HepG2 (cell line): ENCODE measurements around the gene NCMAP. TPM values are rescaled to one million over a fixed set of nuclear protein-coding genes. Genes with fewer than 3 reads are reported as not detected.

Experiments
- ASH2L ChIP-seq: fragments of 300-600, 200-600 bp; sonication (generic); IDR thresholded peaks from 2 replicates; pipeline ENCODE4 v1.7.0; 2017; ENCODE audit warnings: low read depth, mild to moderate bottlenecking, moderate library complexity, mixed read lengths, low read length; ENCODE audit not compliant: insufficient read length
- BHLHE40 ChIP-seq: IDR thresholded peaks from 2 replicates; pipeline ENCODE4 v1.6.1; 2011; ENCODE audit warnings: low read length, improper control_type of control experiment
- HDAC1 ChIP-seq: sonication (generic); formaldehyde crosslinking; IDR thresholded peaks from 2 replicates; pipeline ENCODE4 v1.5.1; 2020; ENCODE audit warnings: mild to moderate bottlenecking, missing genetic modification reagents
- IKZF5 ChIP-seq: IDR thresholded peaks from 2 replicates; pipeline ENCODE4 v1.6.1; 2018; ENCODE audit warnings: missing genetic modification reagents, mild to moderate bottlenecking, missing compliant biosample characterization
- JDP2 ChIP-seq: sonication (generic); formaldehyde crosslinking; IDR thresholded peaks from 2 replicates; pipeline ENCODE4 v1.8.1; 2022; ENCODE audit warnings: missing genetic modification reagents, borderline replicate concordance
- MEIS2 ChIP-seq: sonication (generic); formaldehyde crosslinking; IDR thresholded peaks from 2 replicates; pipeline ENCODE4 v1.9.0; 2021; ENCODE audit warnings: mild to moderate bottlenecking, missing genetic modification reagents
- NKX3-1 ChIP-seq: sonication (generic); formaldehyde crosslinking; IDR thresholded peaks from 2 replicates; pipeline ENCODE4 v1.5.0; 2020; ENCODE audit warnings: missing genetic modification reagents
- ONECUT2 ChIP-seq: sonication (generic); formaldehyde crosslinking; IDR thresholded peaks from 2 replicates; pipeline ENCODE4 v1.4.0; 2020; ENCODE audit warnings: missing genetic modification reagents
- SMAD1 ChIP-seq: sonication (generic); formaldehyde crosslinking; IDR thresholded peaks from 2 replicates; pipeline ENCODE4 v1.4.0; 2020; ENCODE audit warnings: missing genetic modification reagents, low read depth, mild to moderate bottlenecking, borderline replicate concordance
- ZNF431 ChIP-seq: sonication (generic); formaldehyde crosslinking; IDR thresholded peaks from 2 replicates; pipeline ENCODE4 v1.9.0; 2022; ENCODE audit warnings: missing genetic modification reagents, low read depth, mild to moderate bottlenecking, borderline replicate concordance
- ZNF557 ChIP-seq: sonication (generic); formaldehyde crosslinking; IDR thresholded peaks from 2 replicates; pipeline ENCODE4 v1.4.0; 2020; ENCODE audit warnings: missing genetic modification reagents
- ZNF609 ChIP-seq: sonication (generic); formaldehyde crosslinking; IDR thresholded peaks from 2 replicates; pipeline ENCODE4 v1.4.0; 2020; ENCODE audit warnings: mild to moderate bottlenecking, missing genetic modification reagents, borderline replicate concordance
- ZSCAN21 ChIP-seq: sonication (generic); formaldehyde crosslinking; IDR thresholded peaks from 2 replicates; pipeline ENCODE4 v1.8.0; 2022; ENCODE audit warnings: mild to moderate bottlenecking, missing genetic modification reagents, moderate library complexity, borderline replicate concordance
- polyA plus RNA-seq, 8 experiments: library from polyadenylated mRNA; depleted of rRNA in 3 of 8; stranded (reverse) in 7 of 8; unstranded in 1 of 8; fragments of >200 nt; fragmentation: Illumina TruSeq in 4 of 8; extraction: Trizol in 4 of 8; gene quantifications; 2 replicates each; pipeline versions ENCODE4 v1.2.1 to v1.2.3, GENCODE V29; 2011 to 2016; ENCODE audit warnings: low read depth in 4 of 8, missing spikeins in 1 of 8, mixed read lengths in 1 of 8; ENCODE audit not compliant: insufficient read depth in 1 of 8
- total RNA-seq, 5 experiments: library from RNA; depleted of rRNA; stranded (reverse); fragments of >200 nt; fragmentation: Illumina TruSeq; extraction: Trizol; gene quantifications; 2 replicates each; pipeline ENCODE4 v1.2.3, GENCODE V29; 2016; ENCODE audit warnings: low read depth in 1 of 5
- TF ChIP-seq, protein P1 (sequence below): sonication (generic); formaldehyde crosslinking; IDR thresholded peaks from 2 replicates; pipeline ENCODE4 v1.5.0; 2020; ENCODE audit warnings: missing genetic modification reagents
- TF ChIP-seq, protein P2 (sequence below): sonication (generic); formaldehyde crosslinking; IDR thresholded peaks from 2 replicates; pipeline ENCODE4 v1.4.0; 2020; ENCODE audit warnings: mild to moderate bottlenecking, missing genetic modification reagents

Gene NCMAP
- total and polyA plus RNA-seq, 2 of the 13 experiments (the other 11 are each of a cell fraction or from before 2014, with no cell fraction given): 2.7 to 20.0 TPM

DNA sequence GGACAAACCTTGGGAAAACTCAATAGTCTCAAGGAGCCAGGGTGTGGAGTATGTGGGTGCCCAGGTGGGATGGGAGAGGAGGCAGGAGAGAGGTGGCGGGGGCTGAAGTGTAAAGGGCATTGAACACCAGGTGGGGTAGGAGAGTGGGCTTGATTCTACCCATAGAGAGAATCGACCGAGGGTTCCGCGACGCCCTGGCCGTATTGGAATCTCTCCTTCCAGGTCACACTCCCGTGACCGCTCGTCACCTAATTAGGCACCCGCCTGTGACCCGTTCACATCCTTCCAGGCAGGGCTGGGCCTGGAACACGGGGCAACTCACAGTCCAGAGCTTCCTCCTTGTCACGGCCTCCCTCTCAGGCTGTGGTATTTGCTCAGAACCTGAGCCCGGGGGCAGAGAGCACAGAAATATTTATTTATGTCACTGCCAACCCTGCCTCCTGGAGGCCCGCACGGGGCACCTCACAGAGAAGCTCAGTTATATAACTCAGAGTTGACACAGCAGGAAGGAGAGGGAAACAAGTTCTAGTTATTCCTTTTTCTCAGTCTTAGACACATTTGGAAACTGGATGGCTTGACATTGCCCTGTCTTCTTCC is 12.0 kb downstream of the NCMAP start (continued):
- TF ChIP-seq ZNF609 (CRISPR knock-in tag): peak; percentile 92
- no peak for TF ChIP-seq JDP2 (CRISPR knock-in tag)
- TF ChIP-seq, protein P1, sequence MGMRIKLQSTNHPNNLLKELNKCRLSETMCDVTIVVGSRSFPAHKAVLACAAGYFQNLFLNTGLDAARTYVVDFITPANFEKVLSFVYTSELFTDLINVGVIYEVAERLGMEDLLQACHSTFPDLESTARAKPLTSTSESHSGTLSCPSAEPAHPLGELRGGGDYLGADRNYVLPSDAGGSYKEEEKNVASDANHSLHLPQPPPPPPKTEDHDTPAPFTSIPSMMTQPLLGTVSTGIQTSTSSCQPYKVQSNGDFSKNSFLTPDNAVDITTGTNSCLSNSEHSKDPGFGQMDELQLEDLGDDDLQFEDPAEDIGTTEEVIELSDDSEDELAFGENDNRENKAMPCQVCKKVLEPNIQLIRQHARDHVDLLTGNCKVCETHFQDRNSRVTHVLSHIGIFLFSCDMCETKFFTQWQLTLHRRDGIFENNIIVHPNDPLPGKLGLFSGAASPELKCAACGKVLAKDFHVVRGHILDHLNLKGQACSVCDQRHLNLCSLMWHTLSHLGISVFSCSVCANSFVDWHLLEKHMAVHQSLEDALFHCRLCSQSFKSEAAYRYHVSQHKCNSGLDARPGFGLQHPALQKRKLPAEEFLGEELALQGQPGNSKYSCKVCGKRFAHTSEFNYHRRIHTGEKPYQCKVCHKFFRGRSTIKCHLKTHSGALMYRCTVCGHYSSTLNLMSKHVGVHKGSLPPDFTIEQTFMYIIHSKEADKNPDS (CRISPR knock-in tag): no peak
- peak; percentile 81 for TF ChIP-seq HDAC1
- TF ChIP-seq BHLHE40: peak; percentile 74
- peak; percentile 91 for TF ChIP-seq ASH2L
- TF ChIP-seq ONECUT2 (CRISPR knock-in tag): no peak
- 0 out of 2 replicates have a peak, but pooled peaks have one; percentile 35 for TF ChIP-seq NKX3-1 (CRISPR knock-in tag)
- TF ChIP-seq ZNF557 (CRISPR knock-in tag): no peak
- TF ChIP-seq IKZF5 (CRISPR knock-in tag): peak; percentile 86
- peak; percentile 29; the same call in 1 of the 2 replicates for TF ChIP-seq SMAD1 (CRISPR knock-in tag)
- TF ChIP-seq, protein P2, sequence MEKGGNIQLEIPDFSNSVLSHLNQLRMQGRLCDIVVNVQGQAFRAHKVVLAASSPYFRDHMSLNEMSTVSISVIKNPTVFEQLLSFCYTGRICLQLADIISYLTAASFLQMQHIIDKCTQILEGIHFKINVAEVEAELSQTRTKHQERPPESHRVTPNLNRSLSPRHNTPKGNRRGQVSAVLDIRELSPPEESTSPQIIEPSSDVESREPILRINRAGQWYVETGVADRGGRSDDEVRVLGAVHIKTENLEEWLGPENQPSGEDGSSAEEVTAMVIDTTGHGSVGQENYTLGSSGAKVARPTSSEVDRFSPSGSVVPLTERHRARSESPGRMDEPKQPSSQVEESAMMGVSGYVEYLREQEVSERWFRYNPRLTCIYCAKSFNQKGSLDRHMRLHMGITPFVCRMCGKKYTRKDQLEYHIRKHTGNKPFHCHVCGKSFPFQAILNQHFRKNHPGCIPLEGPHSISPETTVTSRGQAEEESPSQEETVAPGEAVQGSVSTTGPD (CRISPR knock-in tag): no peak
- peak; percentile 96 for TF ChIP-seq MEIS2 (CRISPR knock-in tag)
- TF ChIP-seq ZSCAN21: peak; percentile 39; the same call in 1 of the 2 replicates
- no peak for TF ChIP-seq ZNF431 (CRISPR knock-in tag)
